Measurements from ENCODE around the gene ITIH5.
A peak's percentile ranks its signal among the peaks of the same experiment; 100 is the strongest.

Gene ITIH5

GRCh38 chr10:7608001-7608400 lies 58.8 kb downstream of the ITIH5 start:
- Mint-ChIP-seq H3K27me3 (peaks cover 15% of the 10 kb centered on the region), H3K4me1 (no peaks in the 10 kb centered on the region), H3K36me3 (ENCODE audit: insufficient read depth) (no peaks in the 10 kb centered on the region), H3K4me3 (no peak overlapping the region), H3K27ac (ENCODE audit: low read depth) (no peak overlapping the region), H3K9me3 (no peaks in the 10 kb centered on the region)
- ATAC-seq (replicated peaks; ENCODE audit: extremely low read depth, poor library complexity, severe bottlenecking): no peak
- DNase-seq (ENCODE audit: low spot score in 2 of 2): no peak

GRCh38 chr10:7606951-7607404 lies 59.8 kb downstream of the ITIH5 start:
- ATAC-seq (replicated peaks; ENCODE audit: extremely low read depth, poor library complexity, severe bottlenecking): no peak
- Mint-ChIP-seq H3K36me3 (ENCODE audit: insufficient read depth) (no peaks in the 10 kb centered on the region), H3K27ac (ENCODE audit: low read depth) (no peak overlapping the region), H3K4me1 (no peaks in the 10 kb centered on the region), H3K4me3 (no peak overlapping the region), H3K9me3 (no peaks in the 10 kb centered on the region), H3K27me3 (peaks cover 24% of the 10 kb centered on the region)
- no peak for DNase-seq (ENCODE audit: low spot score in 2 of 2)

GRCh38 chr10:7605565-7606295 lies 61.0 kb downstream of the ITIH5 start:
- peaks cover 28% of the 10 kb centered on the region for H3K27me3 Mint-ChIP-seq
- DNase-seq (ENCODE audit: low spot score in 2 of 2) (no peak), ATAC-seq (replicated peaks; ENCODE audit: extremely low read depth, poor library complexity, severe bottlenecking) (no peak)
- H3K9me3 Mint-ChIP-seq: no peaks in the 10 kb centered on the region
- H3K4me1 Mint-ChIP-seq: no peaks in the 10 kb centered on the region
- H3K4me3 Mint-ChIP-seq: no peak overlapping the region
- no peaks in the 10 kb centered on the region for H3K36me3 Mint-ChIP-seq (ENCODE audit: insufficient read depth)
- no peak overlapping the region for H3K27ac Mint-ChIP-seq (ENCODE audit: low read depth)

GRCh38 chr10:7601023-7601656 lies 65.6 kb downstream of the ITIH5 start:
- Mint-ChIP-seq H3K4me1 (no peaks in the 10 kb centered on the region), H3K36me3 (ENCODE audit: insufficient read depth) (no peaks in the 10 kb centered on the region), H3K27ac (ENCODE audit: low read depth) (no peak overlapping the region), H3K4me3 (no peak overlapping the region), H3K27me3 (peaks cover 45% of the 10 kb centered on the region), H3K9me3 (no peaks in the 10 kb centered on the region)
- ATAC-seq (replicated peaks; ENCODE audit: extremely low read depth, poor library complexity, severe bottlenecking): no peak
- DNase-seq (ENCODE audit: low spot score in 2 of 2): no peak

GRCh38 chr10:7598771-7599170 lies 68.0 kb downstream of the ITIH5 start:
- ATAC-seq (replicated peaks; ENCODE audit: extremely low read depth, poor library complexity, severe bottlenecking) (no peak), DNase-seq (ENCODE audit: low spot score in 2 of 2) (no peak)
- Mint-ChIP-seq H3K4me3 (no peak overlapping the region), H3K9me3 (no peaks in the 10 kb centered on the region), H3K36me3 (ENCODE audit: insufficient read depth) (no peaks in the 10 kb centered on the region), H3K4me1 (no peaks in the 10 kb centered on the region), H3K27me3 (peaks cover 33% of the 10 kb centered on the region), H3K27ac (ENCODE audit: low read depth) (no peak overlapping the region)

- peaks cover 20% of the 10 kb centered on the region for H3K27me3 Mint-ChIP-seq
- no peaks in the 10 kb centered on the region for H3K9me3 Mint-ChIP-seq
- no peak for ATAC-seq (replicated peaks; ENCODE audit: extremely low read depth, poor library complexity, severe bottlenecking)
- no peak overlapping the region for H3K27ac Mint-ChIP-seq (ENCODE audit: low read depth)
- peaks cover 1% of the 10 kb centered on the region for H3K36me3 Mint-ChIP-seq (ENCODE audit: insufficient read depth)
- H3K4me1 Mint-ChIP-seq: peaks cover 4% of the 10 kb centered on the region
- no peak overlapping the region for H3K4me3 Mint-ChIP-seq
- no peak for DNase-seq (ENCODE audit: low spot score in 2 of 2)
Measured at GRCh38 chr10:7596356-7596755, 70.4 kb downstream of the ITIH5 start.

- H3K36me3 Mint-ChIP-seq (ENCODE audit: insufficient read depth): peaks cover 1% of the 10 kb centered on the region
- DNase-seq (ENCODE audit: low spot score in 2 of 2): no peak
- H3K27me3 Mint-ChIP-seq: peaks cover 28% of the 10 kb centered on the region
- H3K4me1 Mint-ChIP-seq: peaks cover 8% of the 10 kb centered on the region
- H3K9me3 Mint-ChIP-seq: no peaks in the 10 kb centered on the region
- no peak overlapping the region for H3K27ac Mint-ChIP-seq (ENCODE audit: low read depth)
- no peak for ATAC-seq (replicated peaks; ENCODE audit: extremely low read depth, poor library complexity, severe bottlenecking)
- H3K4me3 Mint-ChIP-seq: no peak overlapping the region
Measured at GRCh38 chr10:7593905-7594304, 72.9 kb downstream of the ITIH5 start.

GRCh38 chr10:7593063-7593462 lies 73.7 kb downstream of the ITIH5 start:
- peaks cover 35% of the 10 kb centered on the region for H3K27me3 Mint-ChIP-seq
- peaks cover 1% of the 10 kb centered on the region for H3K36me3 Mint-ChIP-seq (ENCODE audit: insufficient read depth)
- H3K4me3 Mint-ChIP-seq: no peak overlapping the region
- H3K27ac Mint-ChIP-seq (ENCODE audit: low read depth): no peak overlapping the region
- DNase-seq (ENCODE audit: low spot score in 2 of 2) (no peak), ATAC-seq (replicated peaks; ENCODE audit: extremely low read depth, poor library complexity, severe bottlenecking) (no peak)
- peaks cover 8% of the 10 kb centered on the region for H3K4me1 Mint-ChIP-seq
- H3K9me3 Mint-ChIP-seq: no peaks in the 10 kb centered on the region

- Mint-ChIP-seq H3K4me1 (peaks cover 8% of the 10 kb centered on the region), H3K9me3 (no peaks in the 10 kb centered on the region), H3K27me3 (peaks cover 36% of the 10 kb centered on the region), H3K36me3 (ENCODE audit: insufficient read depth) (peaks cover 1% of the 10 kb centered on the region), H3K4me3 (no peak overlapping the region), H3K27ac (ENCODE audit: low read depth) (no peak overlapping the region)
- DNase-seq (ENCODE audit: low spot score in 2 of 2): no peak
- no peak for ATAC-seq (replicated peaks; ENCODE audit: extremely low read depth, poor library complexity, severe bottlenecking)
Measured at GRCh38 chr10:7592627-7593026, 74.1 kb downstream of the ITIH5 start.

GRCh38 chr10:7590271-7590670 lies 76.5 kb downstream of the ITIH5 start:
- ATAC-seq (replicated peaks; ENCODE audit: extremely low read depth, poor library complexity, severe bottlenecking) (no peak), DNase-seq (ENCODE audit: low spot score in 2 of 2) (no peak)
- Mint-ChIP-seq H3K27ac (ENCODE audit: low read depth) (peak overlapping the region; percentile 73), H3K4me3 (no peak overlapping the region), H3K9me3 (no peaks in the 10 kb centered on the region), H3K4me1 (peaks cover 11% of the 10 kb centered on the region), H3K36me3 (ENCODE audit: insufficient read depth) (peaks cover 1% of the 10 kb centered on the region), H3K27me3 (peaks cover 36% of the 10 kb centered on the region)

GRCh38 chr10:7589748-7590147 lies 77.0 kb downstream of the ITIH5 start:
- ATAC-seq (replicated peaks; ENCODE audit: extremely low read depth, poor library complexity, severe bottlenecking) (no peak), DNase-seq (ENCODE audit: low spot score in 2 of 2) (no peak)
- no peak overlapping the region for H3K4me3 Mint-ChIP-seq
- peaks cover 1% of the 10 kb centered on the region for H3K36me3 Mint-ChIP-seq (ENCODE audit: insufficient read depth)
- H3K4me1 Mint-ChIP-seq: peaks cover 13% of the 10 kb centered on the region
- peak overlapping the region; percentile 73 for H3K27ac Mint-ChIP-seq (ENCODE audit: low read depth)
- H3K27me3 Mint-ChIP-seq: peaks cover 36% of the 10 kb centered on the region
- H3K9me3 Mint-ChIP-seq: no peaks in the 10 kb centered on the region

GRCh38 chr10:7587865-7588188 lies 78.9 kb downstream of the ITIH5 start:
- H3K36me3 Mint-ChIP-seq (ENCODE audit: insufficient read depth): peaks cover 1% of the 10 kb centered on the region
- H3K27me3 Mint-ChIP-seq: peaks cover 36% of the 10 kb centered on the region
- no peak overlapping the region for H3K27ac Mint-ChIP-seq (ENCODE audit: low read depth)
- no peaks in the 10 kb centered on the region for H3K9me3 Mint-ChIP-seq
- ATAC-seq (replicated peaks; ENCODE audit: extremely low read depth, poor library complexity, severe bottlenecking): no peak
- DNase-seq (ENCODE audit: low spot score in 2 of 2): no peak
- H3K4me3 Mint-ChIP-seq: no peak overlapping the region
- H3K4me1 Mint-ChIP-seq: peaks cover 13% of the 10 kb centered on the region

GRCh38 chr10:7587168-7587864 lies 79.5 kb downstream of the ITIH5 start:
- no peak overlapping the region for H3K27ac Mint-ChIP-seq (ENCODE audit: low read depth)
- peaks cover 1% of the 10 kb centered on the region for H3K36me3 Mint-ChIP-seq (ENCODE audit: insufficient read depth)
- peaks cover 36% of the 10 kb centered on the region for H3K27me3 Mint-ChIP-seq
- no peaks in the 10 kb centered on the region for H3K9me3 Mint-ChIP-seq
- peaks cover 13% of the 10 kb centered on the region for H3K4me1 Mint-ChIP-seq
- ATAC-seq (replicated peaks; ENCODE audit: extremely low read depth, poor library complexity, severe bottlenecking) (no peak), DNase-seq (ENCODE audit: low spot score in 2 of 2) (no peak)
- no peak overlapping the region for H3K4me3 Mint-ChIP-seq

Measured in central memory CD8-positive, alpha-beta T cell (primary cell).